BLaER1 treated with 17β-estradiol and CSF1 and Interleukin-3, amounts not matched to agents 10 nM and 100 nM (cell line): ENCODE results near the gene SUCO.

Experiments
- H3K27ac ChIP-seq, 11 experiments: shearing (Covaris generic); formaldehyde crosslinking; 2 replicates each; pipeline ENCODE4 v1.8.1; 2022
- H3K27me3 ChIP-seq, 11 experiments: shearing (Covaris generic); formaldehyde crosslinking; 2 replicates each; pipeline ENCODE4 v1.8.1; 2022
- H3K36me3 ChIP-seq, 11 experiments: shearing (Covaris generic); formaldehyde crosslinking; 2 replicates each; pipeline ENCODE4 v1.8.1; 2022
- H3K4me1 ChIP-seq, 10 experiments: shearing (Covaris generic); formaldehyde crosslinking; 2 replicates each; pipeline ENCODE4 v1.8.1; 2022
- H3K4me2 ChIP-seq, 11 experiments: shearing (Covaris generic); formaldehyde crosslinking; 2 replicates each; pipeline ENCODE4 v1.8.1; 2022
- H3K4me3 ChIP-seq, 10 experiments: shearing (Covaris generic); formaldehyde crosslinking; 2 replicates each; pipeline ENCODE4 v1.8.1; 2022
- H3K9ac ChIP-seq, 11 experiments: shearing (Covaris generic); formaldehyde crosslinking; 2 replicates each; pipeline ENCODE4 v1.8.1; 2022
- H3K9me3 ChIP-seq, 11 experiments: shearing (Covaris generic); formaldehyde crosslinking; replicated peaks in 1 of 11; 2 replicates each; pipeline ENCODE4 v1.8.1; 2022
- H4K20me1 ChIP-seq, 11 experiments: shearing (Covaris generic); formaldehyde crosslinking; 2 replicates each; pipeline ENCODE4 v1.8.1; 2022
- Cebpa-rat ChIP-seq, 11 experiments: shearing (Covaris generic); IDR thresholded peaks; 2 replicates each; pipeline ENCODE4 v1.8.1; 2022

The SUCO gene

GRCh38 chr1:172637522-172637921 lies 104.6 kb downstream of the SUCO start:
- Histone ChIP-seq H3K9me3 (peaks cover 0 to 11% (median 0%) of the 10 kb centered on the region in 11 experiments; a peak in 4 of 22 replicates), H3K4me1 (no peaks in the 10 kb centered on the region; a peak in 1 of 20 replicates), H3K36me3 (no peaks in the 10 kb centered on the region), H3K27ac (no peak overlapping the region), H3K9ac (no peak overlapping the region), H3K4me2 (no peak overlapping the region), H3K27me3 (no peaks in the 10 kb centered on the region), H3K4me3 (no peak overlapping the region), H4K20me1 (no peaks in the 10 kb centered on the region)
- TF ChIP-seq Cebpa-rat (IDR thresholded peaks at IDR 0.05): no peak

GRCh38 chr1:172638249-172638648 lies 105.3 kb downstream of the SUCO start:
- no peak for TF ChIP-seq Cebpa-rat (IDR thresholded peaks at IDR 0.05)
- H3K9ac ChIP-seq: no peak overlapping the region
- no peaks in the 10 kb centered on the region for H3K36me3 ChIP-seq
- peaks cover 4 to 7% (median 6%) of the 10 kb centered on the region in 10 experiments for H3K4me1 ChIP-seq
- peaks cover 0 to 11% (median 0%) of the 10 kb centered on the region in 11 experiments; a peak in 1 of 22 replicates for H3K9me3 ChIP-seq
- no peak overlapping the region for H3K4me3 ChIP-seq
- H3K27ac ChIP-seq: no peak overlapping the region
- H3K4me2 ChIP-seq: no peak overlapping the region
- H3K27me3 ChIP-seq: no peaks in the 10 kb centered on the region
- no peaks in the 10 kb centered on the region for H4K20me1 ChIP-seq

- H3K36me3 ChIP-seq: no peaks in the 10 kb centered on the region
Measured at GRCh38 chr1:172638885-172639831, 106.2 kb downstream of the SUCO start.

GRCh38 chr1:172640111-172640510 lies 107.2 kb downstream of the SUCO start:
- H3K9me3 ChIP-seq: peaks cover 0 to 11% (median 0%) of the 10 kb centered on the region in 11 experiments; a peak in 1 of 22 replicates
- no peak overlapping the region for H3K4me2 ChIP-seq
- no peak overlapping the region for H3K27ac ChIP-seq
- H3K4me3 ChIP-seq: no peak overlapping the region
- H3K36me3 ChIP-seq: no peaks in the 10 kb centered on the region
- peaks cover 15 to 19% (median 18%) of the 10 kb centered on the region in 10 experiments for H3K4me1 ChIP-seq
- H4K20me1 ChIP-seq: no peaks in the 10 kb centered on the region
- no peaks in the 10 kb centered on the region for H3K27me3 ChIP-seq
- no peak overlapping the region for H3K9ac ChIP-seq
- no peak for TF ChIP-seq Cebpa-rat (IDR thresholded peaks at IDR 0.05)

More at GRCh38 chr1:172638885-172639831, 106.2 kb downstream of the SUCO start:
- Histone ChIP-seq H4K20me1 (no peaks in the 10 kb centered on the region), H3K4me1 (peaks cover 13 to 16% (median 15%) of the 10 kb centered on the region in 10 experiments), H3K4me3 (no peak overlapping the region), H3K4me2 (no peak overlapping the region), H3K9ac (no peak overlapping the region), H3K9me3 (peaks cover 0 to 11% (median 0%) of the 10 kb centered on the region in 11 experiments; a peak in 1 of 22 replicates), H3K27me3 (no peaks in the 10 kb centered on the region), H3K27ac (no peak overlapping the region)
- TF ChIP-seq Cebpa-rat (IDR thresholded peaks at IDR 0.05): no peak

- Histone ChIP-seq H3K27ac (no peak overlapping the region), H3K4me1 (peaks cover 15 to 21% (median 18%) of the 10 kb centered on the region in 10 experiments), H3K27me3 (no peaks in the 10 kb centered on the region), H3K36me3 (no peaks in the 10 kb centered on the region), H4K20me1 (no peaks in the 10 kb centered on the region), H3K4me3 (no peak overlapping the region), H3K4me2 (no peak overlapping the region), H3K9me3 (peaks cover 0 to 9% (median 0%) of the 10 kb centered on the region in 11 experiments; a peak in 1 of 22 replicates), H3K9ac (no peak overlapping the region)
- no peak for TF ChIP-seq Cebpa-rat (IDR thresholded peaks at IDR 0.05)
Measured at GRCh38 chr1:172641492-172641891, 108.5 kb downstream of the SUCO start.

- no peak for TF ChIP-seq Cebpa-rat (IDR thresholded peaks at IDR 0.05)
- Histone ChIP-seq H4K20me1 (no peaks in the 10 kb centered on the region), H3K4me2 (peak overlapping the region; percentile 35 to 84 (median 62); a peak in 21 of 22 replicates), H3K9ac (no peak overlapping the region), H3K4me3 (no peak overlapping the region), H3K4me1 (peaks cover 16 to 26% (median 23%) of the 10 kb centered on the region in 10 experiments), H3K9me3 (no peaks in the 10 kb centered on the region), H3K36me3 (no peaks in the 10 kb centered on the region), H3K27me3 (no peaks in the 10 kb centered on the region), H3K27ac (no peak overlapping the region)
Measured at GRCh38 chr1:172642970-172643369, 110.0 kb downstream of the SUCO start.

GRCh38 chr1:172646653-172647052 lies 113.7 kb downstream of the SUCO start:
- no peak for TF ChIP-seq Cebpa-rat (IDR thresholded peaks at IDR 0.05)
- H3K4me2 ChIP-seq: peak overlapping the region in 6 of 11 experiments; percentile 2 to 43 (median 33); a peak in 9 of 22 replicates
- H3K9ac ChIP-seq: no peak overlapping the region
- no peak overlapping the region for H3K4me3 ChIP-seq
- H3K4me1 ChIP-seq: peaks cover 16 to 26% (median 23%) of the 10 kb centered on the region in 10 experiments
- H3K36me3 ChIP-seq: no peaks in the 10 kb centered on the region
- H3K27ac ChIP-seq: no peak overlapping the region
- no peaks in the 10 kb centered on the region for H4K20me1 ChIP-seq
- H3K9me3 ChIP-seq: no peaks in the 10 kb centered on the region
- H3K27me3 ChIP-seq: no peaks in the 10 kb centered on the region

GRCh38 chr1:172647110-172647564 lies 114.2 kb downstream of the SUCO start:
- Histone ChIP-seq H3K4me2 (peak overlapping the region in 7 of 11 experiments; percentile 2 to 43 (median 32); a peak in 12 of 22 replicates), H4K20me1 (no peaks in the 10 kb centered on the region), H3K27ac (no peak overlapping the region), H3K4me3 (no peak overlapping the region), H3K9me3 (no peaks in the 10 kb centered on the region), H3K27me3 (no peaks in the 10 kb centered on the region), H3K9ac (no peak overlapping the region), H3K36me3 (no peaks in the 10 kb centered on the region), H3K4me1 (peaks cover 16 to 26% (median 23%) of the 10 kb centered on the region in 10 experiments)
- TF ChIP-seq Cebpa-rat (IDR thresholded peaks at IDR 0.05): no peak

- Histone ChIP-seq H3K9ac (no peak overlapping the region), H3K9me3 (no peaks in the 10 kb centered on the region), H3K4me3 (no peak overlapping the region), H3K4me2 (no peak overlapping the region), H3K27me3 (no peaks in the 10 kb centered on the region), H3K36me3 (no peaks in the 10 kb centered on the region), H4K20me1 (no peaks in the 10 kb centered on the region), H3K27ac (no peak overlapping the region), H3K4me1 (peaks cover 14 to 23% (median 21%) of the 10 kb centered on the region in 10 experiments)
- no peak for TF ChIP-seq Cebpa-rat (IDR thresholded peaks at IDR 0.05)
Measured at GRCh38 chr1:172647987-172648386, 115.0 kb downstream of the SUCO start.
